ENCODE data around the gene SYNJ1.

DNA sequence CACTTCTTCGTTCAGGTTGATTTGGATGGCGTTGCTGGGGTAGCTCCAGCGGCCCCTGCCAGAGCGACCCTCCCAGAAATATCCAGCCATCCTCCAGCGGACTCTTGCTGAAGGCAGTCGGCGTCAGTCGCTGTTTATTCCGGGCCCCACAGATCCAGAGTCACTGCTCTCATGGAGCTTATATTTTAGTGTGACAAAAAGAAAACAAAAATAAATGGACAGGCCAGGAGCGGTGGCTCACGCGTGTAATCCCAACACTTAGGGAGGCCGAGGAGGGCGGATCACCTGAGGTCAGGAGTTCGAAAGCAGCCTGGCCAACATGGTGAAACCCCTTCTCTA lies 114.8 kb downstream of the SYNJ1 start:
- TF ChIP-seq, protein P1, sequence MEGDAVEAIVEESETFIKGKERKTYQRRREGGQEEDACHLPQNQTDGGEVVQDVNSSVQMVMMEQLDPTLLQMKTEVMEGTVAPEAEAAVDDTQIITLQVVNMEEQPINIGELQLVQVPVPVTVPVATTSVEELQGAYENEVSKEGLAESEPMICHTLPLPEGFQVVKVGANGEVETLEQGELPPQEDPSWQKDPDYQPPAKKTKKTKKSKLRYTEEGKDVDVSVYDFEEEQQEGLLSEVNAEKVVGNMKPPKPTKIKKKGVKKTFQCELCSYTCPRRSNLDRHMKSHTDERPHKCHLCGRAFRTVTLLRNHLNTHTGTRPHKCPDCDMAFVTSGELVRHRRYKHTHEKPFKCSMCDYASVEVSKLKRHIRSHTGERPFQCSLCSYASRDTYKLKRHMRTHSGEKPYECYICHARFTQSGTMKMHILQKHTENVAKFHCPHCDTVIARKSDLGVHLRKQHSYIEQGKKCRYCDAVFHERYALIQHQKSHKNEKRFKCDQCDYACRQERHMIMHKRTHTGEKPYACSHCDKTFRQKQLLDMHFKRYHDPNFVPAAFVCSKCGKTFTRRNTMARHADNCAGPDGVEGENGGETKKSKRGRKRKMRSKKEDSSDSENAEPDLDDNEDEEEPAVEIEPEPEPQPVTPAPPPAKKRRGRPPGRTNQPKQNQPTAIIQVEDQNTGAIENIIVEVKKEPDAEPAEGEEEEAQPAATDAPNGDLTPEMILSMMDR (conservative IDR thresholded peaks at IDR 0.05) = no peak
- TF ChIP-seq ZFX (IDR thresholded peaks at IDR 0.05) = no peak

All from C4-2B (cell line).